Lower leg skin (tissue), 3 donors: ENCODE measurements around the gene QRICH1.

Experiments
- POLR2A ChIP-seq, 2 donors: fragments of 450-650 bp; IDR thresholded peaks; one replicate each; pipeline ENCODE4 v1.6.1; 2016 to 2017; ENCODE audit warnings: antibody characterized with exemption in 2 of 2, mild to moderate bottlenecking in 1 of 2, moderate library complexity in 1 of 2
- TF ChIP-seq, protein P1 (sequence below), 3 donors: fragments of 450-650 bp; IDR thresholded peaks; one replicate each; pipeline ENCODE4 v1.5.1; 2016; ENCODE audit warnings: antibody characterized with exemption in 3 of 3, mild to moderate bottlenecking in 3 of 3, moderate library complexity in 2 of 3

DNA sequence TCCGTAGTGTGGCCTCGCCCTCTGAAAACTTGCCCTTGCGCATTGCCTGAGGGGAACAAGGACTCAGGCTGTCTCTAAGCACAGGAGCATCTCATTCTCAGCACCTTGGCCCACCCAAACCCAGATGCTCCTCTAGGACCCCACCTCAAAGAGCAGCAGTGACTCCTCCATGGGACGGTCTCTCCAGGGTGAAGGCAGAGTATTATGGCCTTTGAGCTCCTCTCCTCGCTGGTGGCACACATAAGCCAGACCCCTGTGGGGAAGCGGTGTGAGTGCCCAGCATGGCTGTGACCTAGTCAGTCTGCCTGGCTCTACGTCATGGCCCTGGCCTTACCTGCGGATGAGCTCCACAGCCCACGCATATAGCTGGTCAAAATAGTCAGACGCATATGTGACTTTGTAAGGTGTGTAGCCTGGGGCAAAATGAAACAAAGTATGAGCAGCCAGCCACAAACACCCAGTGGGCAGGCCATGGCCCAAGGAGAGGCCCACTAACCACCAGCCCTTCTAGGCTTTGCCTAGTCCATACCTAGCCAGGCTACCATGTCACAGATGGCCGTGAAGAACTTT is 6.3 kb upstream of the QRICH1 start:
- TF ChIP-seq, protein P1, sequence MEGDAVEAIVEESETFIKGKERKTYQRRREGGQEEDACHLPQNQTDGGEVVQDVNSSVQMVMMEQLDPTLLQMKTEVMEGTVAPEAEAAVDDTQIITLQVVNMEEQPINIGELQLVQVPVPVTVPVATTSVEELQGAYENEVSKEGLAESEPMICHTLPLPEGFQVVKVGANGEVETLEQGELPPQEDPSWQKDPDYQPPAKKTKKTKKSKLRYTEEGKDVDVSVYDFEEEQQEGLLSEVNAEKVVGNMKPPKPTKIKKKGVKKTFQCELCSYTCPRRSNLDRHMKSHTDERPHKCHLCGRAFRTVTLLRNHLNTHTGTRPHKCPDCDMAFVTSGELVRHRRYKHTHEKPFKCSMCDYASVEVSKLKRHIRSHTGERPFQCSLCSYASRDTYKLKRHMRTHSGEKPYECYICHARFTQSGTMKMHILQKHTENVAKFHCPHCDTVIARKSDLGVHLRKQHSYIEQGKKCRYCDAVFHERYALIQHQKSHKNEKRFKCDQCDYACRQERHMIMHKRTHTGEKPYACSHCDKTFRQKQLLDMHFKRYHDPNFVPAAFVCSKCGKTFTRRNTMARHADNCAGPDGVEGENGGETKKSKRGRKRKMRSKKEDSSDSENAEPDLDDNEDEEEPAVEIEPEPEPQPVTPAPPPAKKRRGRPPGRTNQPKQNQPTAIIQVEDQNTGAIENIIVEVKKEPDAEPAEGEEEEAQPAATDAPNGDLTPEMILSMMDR (IDR thresholded peaks at IDR 0.05): no peak
- no peak for TF ChIP-seq POLR2A (IDR thresholded peaks at IDR 0.05)
